ENCODE data around the gene GABARAP. TPM values are rescaled to one million over a fixed set of nuclear protein-coding genes. Genes with fewer than 3 reads are reported as not detected.

GABARAP gene
- total and polyA plus RNA-seq, 2 of the 13 experiments (the other 11 are each of a cell fraction or from before 2014, with no cell fraction given) = 161 to 310 TPM

DNA sequence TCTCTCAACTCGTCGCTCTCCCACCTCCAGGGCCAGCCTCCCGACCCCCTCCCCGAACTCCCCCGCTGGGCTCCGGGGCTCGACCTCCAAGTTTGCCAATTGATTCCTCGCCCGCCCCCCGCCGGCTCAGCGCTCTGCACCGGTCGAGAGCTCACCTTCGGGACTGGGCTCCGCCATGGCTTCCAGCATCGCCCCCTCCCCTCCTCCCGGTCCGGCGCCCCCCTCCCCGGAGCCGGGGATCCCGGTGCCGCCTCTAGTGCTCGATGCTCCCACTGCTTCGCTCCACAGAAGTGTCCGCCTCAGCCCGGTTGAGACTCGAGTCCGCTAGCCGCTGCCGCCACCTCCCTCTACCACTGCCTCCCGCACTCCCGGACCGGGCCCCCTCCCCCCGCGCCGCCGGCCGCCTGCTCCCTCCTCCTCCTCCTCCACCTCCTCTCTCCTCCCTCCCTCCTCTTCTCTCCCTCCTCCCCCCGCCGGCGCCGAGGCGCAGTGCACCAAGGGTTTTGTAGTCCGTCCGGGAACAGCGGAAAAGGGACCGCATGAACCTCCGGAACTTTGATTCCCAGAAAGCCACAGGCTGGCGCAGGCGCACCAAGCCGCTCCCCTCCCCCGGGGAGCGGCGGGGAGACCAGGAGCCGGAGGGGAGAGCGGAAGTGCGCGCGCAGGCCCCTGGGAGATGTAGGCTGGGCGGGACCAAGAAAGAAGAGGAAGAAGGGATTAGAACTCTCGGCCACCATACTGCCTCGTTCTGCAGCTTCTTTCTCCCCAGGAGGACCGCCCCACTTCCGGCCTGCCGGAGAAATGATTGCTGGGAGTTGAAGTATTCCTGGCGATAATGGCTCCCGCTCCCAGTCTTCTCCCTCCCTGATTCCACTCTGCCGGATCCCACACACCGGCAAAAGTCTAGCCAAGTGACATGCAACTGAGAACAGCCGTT is 2.9 kb downstream of the GABARAP start, which contains the start of gene PHF23 (continued):
- TF ChIP-seq, protein P1, sequence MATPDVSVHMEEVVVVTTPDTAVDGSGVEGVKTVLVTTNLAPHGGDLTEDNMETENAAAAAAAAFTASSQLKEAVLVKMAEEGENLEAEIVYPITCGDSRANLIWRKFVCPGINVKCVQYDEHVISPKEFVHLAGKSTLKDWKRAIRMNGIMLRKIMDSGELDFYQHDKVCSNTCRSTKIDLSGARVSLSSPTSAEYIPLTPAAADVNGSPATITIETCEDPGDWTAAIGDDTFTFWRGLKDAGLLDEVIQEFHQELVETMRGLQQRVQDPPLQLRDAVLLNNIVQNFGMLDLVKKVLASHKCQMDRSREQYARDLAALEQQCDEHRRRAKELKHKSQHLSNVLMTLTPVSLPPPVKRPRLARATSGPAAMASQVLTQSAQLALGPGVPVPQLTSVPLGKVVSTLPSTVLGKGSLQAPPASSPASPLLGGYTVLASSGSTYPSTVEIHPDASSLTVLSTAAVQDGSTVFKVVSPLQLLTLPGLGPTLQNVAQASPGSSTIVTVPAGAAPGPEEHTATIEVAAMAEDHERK (CRISPR knock-in tag; IDR thresholded peaks at IDR 0.05; ENCODE audit: low read depth) = no peak
- TF ChIP-seq ZNF780A (CRISPR knock-in tag; IDR thresholded peaks at IDR 0.05) (0 out of 2 replicates have a peak, but pooled peaks have one; percentile 27), CHCHD3 (CRISPR knock-in tag; IDR thresholded peaks at IDR 0.05) (no peak), ZKSCAN1 (IDR thresholded peaks at IDR 0.05; ENCODE audit: low read length) (no peak), ZNF883 (CRISPR knock-in tag; IDR thresholded peaks at IDR 0.05; ENCODE audit: not compliant biosample characterization) (peak; percentile 41), KDM1A (CRISPR knock-in tag; IDR thresholded peaks at IDR 0.05) (no peak), NFE2L1 (CRISPR knock-in tag; IDR thresholded peaks at IDR 0.05; ENCODE audit: borderline replicate concordance) (no peak), MXI1 (IDR thresholded peaks at IDR 0.05; ENCODE audit: borderline replicate concordance, low read depth, low read length) (peak; percentile 67; the same call in 2 of the 3 replicates), ZSCAN21 (CRISPR knock-in tag; IDR thresholded peaks at IDR 0.05; ENCODE audit: borderline replicate concordance) (no peak), PHF20 (CRISPR knock-in tag; IDR thresholded peaks at IDR 0.05) (0 out of 2 replicates have a peak, but pooled peaks have one; percentile 22), JUN (CRISPR knock-in tag; IDR thresholded peaks at IDR 0.05) (0 out of 2 replicates have a peak, but pooled peaks have one; percentile 37), FOXM1 (CRISPR knock-in tag; IDR thresholded peaks at IDR 0.05) (no peak), PAXIP1 (CRISPR knock-in tag; conservative IDR thresholded peaks at IDR 0.05) (peak; percentile 53), ZNF816 (CRISPR knock-in tag; IDR thresholded peaks at IDR 0.05; ENCODE audit: borderline replicate concordance) (no peak), ZNF724P (CRISPR knock-in tag; IDR thresholded peaks at IDR 0.05; ENCODE audit: borderline replicate concordance) (no peak), IKZF4 (CRISPR knock-in tag; IDR thresholded peaks at IDR 0.05; ENCODE audit: borderline replicate concordance, low read depth, not compliant biosample characterization) (peak; percentile 21), TBX2 (CRISPR knock-in tag; IDR thresholded peaks at IDR 0.05; ENCODE audit: borderline replicate concordance) (no peak; the same call in 1 of the 2 replicates), ZNF263 (CRISPR knock-in tag; IDR thresholded peaks at IDR 0.05) (peak; percentile 99)
- TF ChIP-seq, protein P2, sequence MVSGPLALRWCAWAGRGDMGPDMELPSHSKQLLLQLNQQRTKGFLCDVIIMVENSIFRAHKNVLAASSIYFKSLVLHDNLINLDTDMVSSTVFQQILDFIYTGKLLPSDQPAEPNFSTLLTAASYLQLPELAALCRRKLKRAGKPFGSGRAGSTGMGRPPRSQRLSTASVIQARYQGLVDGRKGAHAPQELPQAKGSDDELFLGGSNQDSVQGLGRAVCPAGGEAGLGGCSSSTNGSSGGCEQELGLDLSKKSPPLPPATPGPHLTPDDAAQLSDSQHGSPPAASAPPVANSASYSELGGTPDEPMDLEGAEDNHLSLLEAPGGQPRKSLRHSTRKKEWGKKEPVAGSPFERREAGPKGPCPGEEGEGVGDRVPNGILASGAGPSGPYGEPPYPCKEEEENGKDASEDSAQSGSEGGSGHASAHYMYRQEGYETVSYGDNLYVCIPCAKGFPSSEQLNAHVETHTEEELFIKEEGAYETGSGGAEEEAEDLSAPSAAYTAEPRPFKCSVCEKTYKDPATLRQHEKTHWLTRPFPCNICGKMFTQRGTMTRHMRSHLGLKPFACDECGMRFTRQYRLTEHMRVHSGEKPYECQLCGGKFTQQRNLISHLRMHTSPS (CRISPR knock-in tag; IDR thresholded peaks at IDR 0.05; ENCODE audit: low read depth) = no peak
- TF ChIP-seq, protein P3, sequence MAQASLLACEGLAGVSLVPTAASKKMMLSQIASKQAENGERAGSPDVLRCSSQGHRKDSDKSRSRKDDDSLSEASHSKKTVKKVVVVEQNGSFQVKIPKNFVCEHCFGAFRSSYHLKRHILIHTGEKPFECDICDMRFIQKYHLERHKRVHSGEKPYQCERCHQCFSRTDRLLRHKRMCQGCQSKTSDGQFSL (CRISPR knock-in tag; IDR thresholded peaks at IDR 0.05) = no peak
- TF ChIP-seq, protein P4, sequence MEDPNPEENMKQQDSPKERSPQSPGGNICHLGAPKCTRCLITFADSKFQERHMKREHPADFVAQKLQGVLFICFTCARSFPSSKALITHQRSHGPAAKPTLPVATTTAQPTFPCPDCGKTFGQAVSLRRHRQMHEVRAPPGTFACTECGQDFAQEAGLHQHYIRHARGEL (CRISPR knock-in tag; IDR thresholded peaks at IDR 0.05) = no peak
